Activated CD4-positive, alpha-beta T cell treated with anti-CD3 and anti-CD28 coated beads, Interleukin-2, amount 50 U/mL, for 4 hours (primary cell): ENCODE measurements around the gene LDLRAD1.
"Not testable (repeated sequence)": the region's sequence is repeated elsewhere in the genome, so short reads cannot be mapped to it uniquely, and the experiment has no call there.

ENCODE experiments used
- DNase-seq, 2 experiments: peaks; one replicate each; pipeline ENCODE4 v3.0.0-alpha.2; 2020

The LDLRAD1 gene

GRCh38 chr1:54016343-54017282, 1.4 kb downstream of the LDLRAD1 start:
- DNase-seq: no peak

- no peak for DNase-seq
These were observed 3.9 kb downstream of the LDLRAD1 start for GRCh38 chr1:54014009-54014629.

- no peak for DNase-seq
These were observed 4.5 kb downstream of the LDLRAD1 start for GRCh38 chr1:54013393-54014008.

GRCh38 chr1:54012863-54013262, 5.1 kb downstream of the LDLRAD1 start:
- no peak for DNase-seq

- no peak for DNase-seq
These were observed 6.0 kb downstream of the LDLRAD1 start for GRCh38 chr1:54012008-54012325.

- no peak for DNase-seq
These were observed 6.5 kb downstream of the LDLRAD1 start for GRCh38 chr1:54011316-54012007.

- DNase-seq: no peak
These were observed 7.4 kb downstream of the LDLRAD1 start for GRCh38 chr1:54010415-54011117.

GRCh38 chr1:54009406-54009805, 8.6 kb downstream of the LDLRAD1 start:
- DNase-seq: no peak

GRCh38 chr1:54008876-54009275, 9.1 kb downstream of the LDLRAD1 start:
- DNase-seq: no peak

GRCh38 chr1:54007613-54008012, 10.4 kb downstream of the LDLRAD1 start:
- no peak for DNase-seq

- no peak for DNase-seq
These were observed 11.5 kb downstream of the LDLRAD1 start for GRCh38 chr1:54006508-54006907.

GRCh38 chr1:54004481-54005049, 13.4 kb downstream of the LDLRAD1 start:
- DNase-seq: no peak

- not testable (repeated sequence) for DNase-seq
These were observed 14.1 kb downstream of the LDLRAD1 start for GRCh38 chr1:54003750-54004480.

GRCh38 chr1:54003249-54003646, 14.7 kb downstream of the LDLRAD1 start:
- DNase-seq: no peak

GRCh38 chr1:54002544-54003248, 15.3 kb downstream of the LDLRAD1 start:
- no peak for DNase-seq

GRCh38 chr1:54001591-54001990, 16.4 kb downstream of the LDLRAD1 start:
- no peak for DNase-seq

GRCh38 chr1:53999920-54000319, 18.1 kb downstream of the LDLRAD1 start:
- DNase-seq: no peak

GRCh38 chr1:53998223-53998622, 19.8 kb downstream of the LDLRAD1 start:
- no peak for DNase-seq

- DNase-seq: no peak
These were observed 22.3 kb downstream of the LDLRAD1 start for GRCh38 chr1:53995683-53996082.

GRCh38 chr1:53994516-53994915, 23.5 kb downstream of the LDLRAD1 start:
- DNase-seq: not testable (repeated sequence)
